ENCODE measurements around the gene PRKCA. TPM values are rescaled to one million over a fixed set of nuclear protein-coding genes. Genes with fewer than 3 reads are reported as not detected.

PRKCA gene
- total RNA-seq, 2 donors from 2014 or later, result 6.5 to 6.6 TPM

GRCh38 chr17:66260688-66261087, 41.7 kb upstream of the PRKCA start:
- H3K4me3 ChIP-seq, result no peak overlapping the region

GRCh38 chr17:66262767-66263166, 39.6 kb upstream of the PRKCA start:
- TF ChIP-seq POLR2A (IDR thresholded peaks at IDR 0.05), result no peak
- no peak for TF ChIP-seq CTCF (IDR thresholded peaks at IDR 0.05)
- intact Hi-C loops (cut with DNase I), result no loop called here
- Histone ChIP-seq H3K36me3 (replicated peaks in 1 of 2; ENCODE audit: insufficient read depth in 1 of 2, low read depth in 2 of 2) (no peaks in the 10 kb centered on the region), H3K4me3 (no peak overlapping the region), H3K27ac (no peak overlapping the region), H3K9me3 (no peaks in the 10 kb centered on the region), H3K4me1 (no peaks in the 10 kb centered on the region), H3K27me3 (no peaks in the 10 kb centered on the region)
- ATAC-seq, result no peak
- 19 to 64% methylated on average over 2 of the region's 2 CpGs for WGBS, 2 donors
- no peak for DNase-seq

More at GRCh38 chr17:66260688-66261087, 41.7 kb upstream of the PRKCA start:
- 43 to 96% methylated on average over 1 of the region's 1 CpG for WGBS, 2 donors
- H3K27me3 ChIP-seq, result no peaks in the 10 kb centered on the region
- no peak for DNase-seq
- intact Hi-C loops (cut with DNase I), result no loop called here
- no peaks in the 10 kb centered on the region for H3K36me3 ChIP-seq (replicated peaks in 1 of 2; ENCODE audit: insufficient read depth in 1 of 2, low read depth in 2 of 2)
- no peak for ATAC-seq
- TF ChIP-seq CTCF (IDR thresholded peaks at IDR 0.05) (no peak), POLR2A (IDR thresholded peaks at IDR 0.05) (no peak)
- no peaks in the 10 kb centered on the region for H3K9me3 ChIP-seq
- no peaks in the 10 kb centered on the region for H3K4me1 ChIP-seq
- no peak overlapping the region for H3K27ac ChIP-seq

GRCh38 chr17:66264696-66265095, 37.7 kb upstream of the PRKCA start:
- Histone ChIP-seq H3K36me3 (replicated peaks in 1 of 2; ENCODE audit: insufficient read depth in 1 of 2, low read depth in 2 of 2) (no peaks in the 10 kb centered on the region), H3K4me1 (no peaks in the 10 kb centered on the region), H3K27ac (no peak overlapping the region), H3K4me3 (no peak overlapping the region), H3K27me3 (no peaks in the 10 kb centered on the region), H3K9me3 (no peaks in the 10 kb centered on the region)
- TF ChIP-seq POLR2A (IDR thresholded peaks at IDR 0.05) (no peak), CTCF (IDR thresholded peaks at IDR 0.05) (no peak)
- WGBS, 2 donors, result 84 to 85% methylated on average over 5 of the region's 5 CpGs
- DNase-seq, result no peak
- ATAC-seq, result no peak
- intact Hi-C loops (cut with DNase I), result no loop called here

GRCh38 chr17:66268247-66268927, 34.0 kb upstream of the PRKCA start:
- Histone ChIP-seq H3K4me1 (peaks cover 7% of the 10 kb centered on the region), H3K27ac (no peak overlapping the region), H3K4me3 (no peak overlapping the region), H3K36me3 (replicated peaks in 1 of 2; ENCODE audit: insufficient read depth in 1 of 2, low read depth in 2 of 2) (no peaks in the 10 kb centered on the region), H3K27me3 (no peaks in the 10 kb centered on the region), H3K9me3 (no peaks in the 10 kb centered on the region)
- intact Hi-C loops (cut with DNase I), result no loop called here
- WGBS, 2 donors, result 72 to 80% methylated on average over 8 of the region's 8 CpGs
- ATAC-seq (no peak), DNase-seq (no peak)
- TF ChIP-seq CTCF (IDR thresholded peaks at IDR 0.05) (no peak), POLR2A (IDR thresholded peaks at IDR 0.05) (no peak)

- no peaks in the 10 kb centered on the region for H3K9me3 ChIP-seq
- H3K27me3 ChIP-seq, result no peaks in the 10 kb centered on the region
- no peak for ATAC-seq
- intact Hi-C loops (cut with DNase I), result no loop called here
- no peaks in the 10 kb centered on the region for H3K36me3 ChIP-seq (replicated peaks in 1 of 2; ENCODE audit: insufficient read depth in 1 of 2, low read depth in 2 of 2)
- no peak overlapping the region for H3K4me3 ChIP-seq
- WGBS, 2 donors, result 79 to 89% methylated on average over 2 of the region's 2 CpGs
- no peak for DNase-seq
- peaks cover 7% of the 10 kb centered on the region for H3K4me1 ChIP-seq
- no peak overlapping the region for H3K27ac ChIP-seq
- TF ChIP-seq CTCF (IDR thresholded peaks at IDR 0.05), result no peak
- no peak for TF ChIP-seq POLR2A (IDR thresholded peaks at IDR 0.05)
These were observed 32.3 kb upstream of the PRKCA start for GRCh38 chr17:66270106-66270505.
